GM12874 (cell line): ENCODE measurements around the gene SPOCK1.

Experiments used
- TF ChIP-seq, protein P1 (sequence below): IDR thresholded peaks from 2 replicates; pipeline ENCODE4 v1.5.1; 2011; ENCODE audit warnings: low read depth, mild to moderate bottlenecking, control low read depth, low read length, moderate library complexity; ENCODE audit not compliant: insufficient read depth

SPOCK1 gene

DNA sequence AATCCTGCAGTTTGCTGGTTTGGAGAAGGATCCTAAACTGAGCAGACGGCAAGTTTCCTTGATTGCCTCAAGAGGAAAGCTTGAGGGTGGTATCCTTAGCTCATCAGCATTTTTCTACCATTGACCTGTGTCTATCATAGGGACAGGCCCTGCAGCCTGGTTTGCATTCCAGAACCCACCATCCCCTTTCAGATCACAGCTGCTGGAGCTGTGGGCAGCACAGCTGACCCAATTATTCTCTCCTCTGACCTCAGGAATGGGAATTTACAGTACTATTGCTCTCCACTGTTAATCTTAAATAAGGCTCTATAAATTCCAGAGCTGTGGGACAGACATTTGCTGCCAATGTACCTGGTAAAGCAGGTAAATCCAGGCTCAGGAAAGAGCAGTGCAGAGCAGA is 163.0 kb downstream of the SPOCK1 start:
- TF ChIP-seq, protein P1, sequence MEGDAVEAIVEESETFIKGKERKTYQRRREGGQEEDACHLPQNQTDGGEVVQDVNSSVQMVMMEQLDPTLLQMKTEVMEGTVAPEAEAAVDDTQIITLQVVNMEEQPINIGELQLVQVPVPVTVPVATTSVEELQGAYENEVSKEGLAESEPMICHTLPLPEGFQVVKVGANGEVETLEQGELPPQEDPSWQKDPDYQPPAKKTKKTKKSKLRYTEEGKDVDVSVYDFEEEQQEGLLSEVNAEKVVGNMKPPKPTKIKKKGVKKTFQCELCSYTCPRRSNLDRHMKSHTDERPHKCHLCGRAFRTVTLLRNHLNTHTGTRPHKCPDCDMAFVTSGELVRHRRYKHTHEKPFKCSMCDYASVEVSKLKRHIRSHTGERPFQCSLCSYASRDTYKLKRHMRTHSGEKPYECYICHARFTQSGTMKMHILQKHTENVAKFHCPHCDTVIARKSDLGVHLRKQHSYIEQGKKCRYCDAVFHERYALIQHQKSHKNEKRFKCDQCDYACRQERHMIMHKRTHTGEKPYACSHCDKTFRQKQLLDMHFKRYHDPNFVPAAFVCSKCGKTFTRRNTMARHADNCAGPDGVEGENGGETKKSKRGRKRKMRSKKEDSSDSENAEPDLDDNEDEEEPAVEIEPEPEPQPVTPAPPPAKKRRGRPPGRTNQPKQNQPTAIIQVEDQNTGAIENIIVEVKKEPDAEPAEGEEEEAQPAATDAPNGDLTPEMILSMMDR: no peak

DNA sequence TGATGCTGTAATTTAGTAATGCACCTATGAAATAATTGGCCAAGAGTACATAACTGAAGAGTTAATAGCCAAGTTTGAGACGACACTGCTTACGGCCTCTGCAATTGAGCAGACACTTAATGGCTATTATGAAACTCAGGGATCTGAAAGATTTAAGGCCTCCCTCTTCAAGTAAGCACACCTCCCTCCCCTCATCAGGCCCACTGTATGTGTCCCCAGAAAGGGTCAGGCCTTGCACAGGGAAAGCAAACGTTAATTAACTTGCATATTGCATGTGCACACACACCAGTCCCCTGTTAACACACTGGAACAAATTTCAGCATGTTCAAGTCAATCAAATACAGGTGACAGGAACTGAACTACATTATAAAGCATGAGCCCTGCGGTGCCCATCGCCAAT is 163.6 kb downstream of the SPOCK1 start:
- TF ChIP-seq, protein P1: no peak

DNA sequence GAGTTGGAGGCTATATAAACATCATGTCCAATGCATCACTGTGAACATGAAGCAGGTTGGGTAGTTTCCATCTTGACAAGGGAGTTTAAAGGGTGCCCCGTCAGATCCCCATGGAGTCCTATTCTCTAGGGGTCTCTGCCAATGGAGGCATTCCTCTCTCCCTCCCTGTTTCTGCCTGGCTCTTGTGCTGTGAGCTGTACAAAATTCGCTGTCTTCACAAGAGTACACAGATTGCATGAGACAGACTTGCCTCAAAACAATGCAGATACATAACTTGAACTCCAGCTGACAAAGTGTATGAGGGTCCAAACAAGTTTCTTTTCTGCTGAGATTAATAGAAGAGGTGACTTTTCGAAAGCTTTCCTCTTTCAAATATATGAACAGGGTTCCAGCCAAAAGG is 165.2 kb downstream of the SPOCK1 start:
- TF ChIP-seq, protein P1: no peak

DNA sequence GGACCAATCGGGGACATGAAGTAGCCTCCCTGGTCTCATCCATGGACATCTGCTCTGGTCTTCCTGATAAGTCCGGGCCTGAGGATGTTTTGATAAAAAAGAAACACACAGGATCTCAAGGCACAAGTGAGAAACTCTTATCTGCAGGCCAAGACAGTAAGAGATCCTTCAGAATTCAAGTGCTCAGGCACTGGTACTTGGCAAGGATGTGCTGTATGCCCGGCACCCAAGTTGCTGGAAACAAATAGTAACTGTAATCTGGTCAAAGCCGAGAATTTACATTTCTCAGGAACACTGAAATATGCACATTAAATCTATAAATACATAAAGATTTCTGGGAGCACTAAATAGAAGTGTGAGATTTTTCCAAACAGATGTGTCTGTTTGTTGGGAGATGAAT is 165.7 kb downstream of the SPOCK1 start:
- TF ChIP-seq, protein P1: no peak

DNA sequence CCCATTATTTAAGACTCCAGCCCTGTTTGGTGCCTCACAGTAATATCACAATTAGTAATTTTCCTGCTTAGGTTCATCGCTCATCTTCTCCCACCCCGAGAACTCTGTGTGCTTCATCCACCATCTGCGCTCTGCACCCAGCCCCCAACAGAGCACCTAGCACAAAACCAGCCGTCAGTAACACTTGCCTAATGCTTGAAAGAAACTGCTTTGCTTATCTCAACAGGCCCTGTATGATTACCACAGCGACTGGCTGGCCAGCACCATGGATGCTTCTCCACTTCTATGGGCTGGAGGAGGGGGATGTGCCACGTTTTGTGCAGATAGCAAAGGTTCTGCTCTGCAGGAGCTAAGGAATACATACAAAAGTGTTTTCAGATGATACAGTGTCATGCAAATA is 166.8 kb downstream of the SPOCK1 start:
- TF ChIP-seq, protein P1: no peak

DNA sequence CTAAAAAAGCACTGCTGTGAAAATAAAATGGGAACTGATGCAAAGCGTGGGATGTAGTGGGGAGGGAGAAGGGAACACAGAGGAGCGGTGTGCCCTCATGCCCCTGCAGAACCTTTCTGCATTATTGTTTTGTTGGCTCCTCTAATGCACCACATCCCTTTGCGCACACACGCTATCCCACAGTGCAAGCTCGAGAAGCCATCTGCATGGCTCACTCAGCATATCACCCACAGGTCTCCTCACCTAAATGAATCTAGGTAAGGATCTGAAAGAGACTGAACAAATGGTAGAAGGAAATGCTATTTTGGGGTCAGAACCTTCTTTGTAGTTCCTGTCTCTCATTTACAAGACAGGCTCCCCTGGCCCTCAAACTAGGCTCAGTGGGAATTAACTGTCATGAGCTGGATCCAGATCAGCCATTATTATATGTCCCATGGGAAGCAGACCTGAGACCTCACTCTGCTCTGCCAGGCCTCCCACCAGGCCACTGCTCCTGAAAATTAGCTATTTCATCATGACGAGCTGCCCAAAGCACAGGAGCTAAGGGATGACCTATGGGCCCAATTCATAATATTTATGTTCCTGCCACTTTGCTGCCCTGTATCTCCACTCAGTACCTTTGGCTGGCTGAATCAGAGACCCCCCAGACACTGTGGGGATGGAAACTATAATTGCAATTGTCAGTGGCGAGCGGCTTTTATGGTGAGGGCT is 169.4 kb downstream of the SPOCK1 start:
- TF ChIP-seq, protein P1: no peak

DNA sequence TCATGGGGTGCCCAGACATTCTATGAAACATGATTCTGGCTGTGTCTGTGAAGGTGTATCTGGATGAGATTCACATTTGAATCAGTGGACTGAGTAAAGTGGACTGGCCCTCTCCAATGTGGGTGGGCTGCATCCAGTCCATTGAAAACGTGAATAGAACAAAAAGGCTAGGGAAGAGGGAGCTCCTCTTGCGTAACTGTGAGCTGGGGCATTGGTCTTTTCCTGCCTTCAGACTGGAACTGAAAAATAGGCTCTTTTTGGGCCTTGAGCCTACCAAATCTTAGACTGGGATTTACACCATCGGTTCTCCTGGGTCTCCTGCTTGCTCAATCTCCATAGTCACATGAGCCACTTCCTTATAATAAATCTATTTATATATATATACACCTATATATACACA is 170.1 kb downstream of the SPOCK1 start:
- TF ChIP-seq, protein P1: no peak

DNA sequence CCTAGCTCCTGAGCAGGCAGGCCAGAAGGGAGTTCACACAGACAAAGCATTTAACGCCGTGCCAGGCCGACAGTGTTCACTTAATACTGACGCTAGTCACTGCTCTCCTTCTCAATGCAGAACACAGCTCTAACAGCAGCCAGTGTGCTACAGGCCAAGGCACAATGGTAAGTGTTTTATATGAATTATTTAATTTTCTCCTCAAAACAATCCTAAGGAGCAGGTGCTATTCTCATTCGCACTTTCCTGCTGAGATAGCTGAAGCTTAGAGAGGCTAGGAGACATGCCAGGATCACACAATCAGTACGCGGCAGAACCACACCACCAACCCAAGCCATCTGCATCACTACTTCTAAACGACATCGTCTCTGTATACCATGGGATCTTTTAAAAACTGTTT is 170.7 kb downstream of the SPOCK1 start:
- TF ChIP-seq, protein P1: no peak
